IPS-20b (cell line): ENCODE data around the gene ST6GAL1.
"Not testable (repeated sequence)": the region's sequence is repeated elsewhere in the genome, so short reads cannot be mapped to it uniquely, and the experiment has no call there.

Experiments used
- H3K27ac ChIP-seq: one replicate; pipeline ENCODE4 v1.5.1; 2013; ENCODE audit warnings: low read length
- H3K27me3 ChIP-seq: 2 replicates; pipeline ENCODE4 v1.6.1; 2013; ENCODE audit warnings: mild to moderate bottlenecking, low read length, inconsistent platforms; ENCODE audit not compliant: insufficient read depth
- H3K36me3 ChIP-seq: 2 replicates; pipeline ENCODE4 v1.6.1; 2013; ENCODE audit warnings: low read depth, mild to moderate bottlenecking, inconsistent platforms, low read length, moderate library complexity; ENCODE audit not compliant: insufficient read depth
- H3K4me1 ChIP-seq: 2 replicates; pipeline ENCODE4 v1.6.1; 2013; ENCODE audit warnings: mild to moderate bottlenecking, control low read depth, inconsistent platforms, low read length, moderate library complexity; ENCODE audit not compliant: insufficient read depth
- H3K4me3 ChIP-seq: 2 replicates; pipeline ENCODE4 v1.5.1; 2013; ENCODE audit warnings: mild to moderate bottlenecking, low read length, inconsistent platforms
- H3K9ac ChIP-seq: 2 replicates; pipeline ENCODE4 v1.6.1; 2013; ENCODE audit warnings: low read depth, mild to moderate bottlenecking, inconsistent platforms, low read length, moderate library complexity
- H3K9me3 ChIP-seq: 2 replicates; pipeline ENCODE4 v1.6.1; 2013; ENCODE audit warnings: mild to moderate bottlenecking, low read depth, low read length, inconsistent platforms; ENCODE audit not compliant: insufficient read depth

The ST6GAL1 gene

GRCh38 chr3:187002915-187003314 lies 72.6 kb downstream of the ST6GAL1 start:
- Histone ChIP-seq H3K36me3 (peaks cover 31% of the 10 kb centered on the region), H3K27me3 (no peaks in the 10 kb centered on the region), H3K27ac (no peak overlapping the region)

GRCh38 chr3:187005827-187006481 lies 75.6 kb downstream of the ST6GAL1 start:
- Histone ChIP-seq H3K27me3 (no peaks in the 10 kb centered on the region), H3K36me3 (peaks cover 27% of the 10 kb centered on the region), H3K4me1 (0 out of 2 replicates have a peak, but pooled peaks cover 2% of the 10 kb centered on the region), H3K4me3 (no peak overlapping the region), H3K27ac (no peak overlapping the region), H3K9me3 (no peaks in the 10 kb centered on the region), H3K9ac (no peak overlapping the region)

More at GRCh38 chr3:187002915-187003314, 72.6 kb downstream of the ST6GAL1 start:
- H3K4me1 ChIP-seq: peaks cover 12% of the 10 kb centered on the region; the same call in 1 of the 2 replicates
- H3K4me3 ChIP-seq: no peak overlapping the region
- no peaks in the 10 kb centered on the region for H3K9me3 ChIP-seq
- no peak overlapping the region for H3K9ac ChIP-seq

- no peaks in the 10 kb centered on the region for H3K27me3 ChIP-seq
- H3K27ac ChIP-seq: no peak overlapping the region
- H3K9ac ChIP-seq: no peak overlapping the region
- 0 out of 2 replicates have a peak, but pooled peaks cover 2% of the 10 kb centered on the region for H3K4me1 ChIP-seq
- peaks cover 23% of the 10 kb centered on the region for H3K36me3 ChIP-seq
- no peaks in the 10 kb centered on the region for H3K9me3 ChIP-seq
- H3K4me3 ChIP-seq: no peak overlapping the region
Measured at GRCh38 chr3:187006864-187007630, 76.7 kb downstream of the ST6GAL1 start.

- not testable (repeated sequence) for H3K9ac ChIP-seq, H3K27ac ChIP-seq, H3K4me3 ChIP-seq, H3K9me3 ChIP-seq, H3K4me1 ChIP-seq, H3K27me3 ChIP-seq
- peaks cover 38% of the 10 kb centered on the region for H3K36me3 ChIP-seq
Measured at GRCh38 chr3:187010382-187010781, 80.1 kb downstream of the ST6GAL1 start.

GRCh38 chr3:187011915-187012314 lies 81.6 kb downstream of the ST6GAL1 start:
- H3K9ac ChIP-seq: no peak overlapping the region
- no peaks in the 10 kb centered on the region for H3K27me3 ChIP-seq
- H3K4me3 ChIP-seq: no peak overlapping the region
- H3K27ac ChIP-seq: no peak overlapping the region
- no peaks in the 10 kb centered on the region for H3K4me1 ChIP-seq
- peaks cover 34% of the 10 kb centered on the region for H3K36me3 ChIP-seq
- H3K9me3 ChIP-seq: no peaks in the 10 kb centered on the region

- no peaks in the 10 kb centered on the region for H3K27me3 ChIP-seq
- peaks cover 31% of the 10 kb centered on the region for H3K36me3 ChIP-seq
- H3K4me3 ChIP-seq: no peak overlapping the region
- no peaks in the 10 kb centered on the region for H3K4me1 ChIP-seq
- H3K9me3 ChIP-seq: no peaks in the 10 kb centered on the region
- peak overlapping the region; percentile 22 for H3K27ac ChIP-seq
- no peak overlapping the region for H3K9ac ChIP-seq
Measured at GRCh38 chr3:187012609-187013051, 82.3 kb downstream of the ST6GAL1 start.

- Histone ChIP-seq H3K36me3 (peaks cover 30% of the 10 kb centered on the region), H3K9ac (no peak overlapping the region), H3K27me3 (no peaks in the 10 kb centered on the region), H3K4me3 (no peak overlapping the region), H3K4me1 (no peaks in the 10 kb centered on the region), H3K27ac (no peak overlapping the region), H3K9me3 (no peaks in the 10 kb centered on the region)
Measured at GRCh38 chr3:187013159-187013716, 82.9 kb downstream of the ST6GAL1 start.

- Histone ChIP-seq H3K4me3 (no peak overlapping the region), H3K36me3 (peaks cover 30% of the 10 kb centered on the region), H3K9me3 (no peaks in the 10 kb centered on the region), H3K4me1 (no peaks in the 10 kb centered on the region), H3K27me3 (no peaks in the 10 kb centered on the region), H3K27ac (no peak overlapping the region), H3K9ac (no peak overlapping the region)
Measured at GRCh38 chr3:187014417-187014864, 84.1 kb downstream of the ST6GAL1 start.

- no peak overlapping the region for H3K27ac ChIP-seq
Measured at GRCh38 chr3:187015903-187016638, 85.7 kb downstream of the ST6GAL1 start.

GRCh38 chr3:187016639-187017345 lies 86.5 kb downstream of the ST6GAL1 start:
- H3K27ac ChIP-seq: no peak overlapping the region

More at GRCh38 chr3:187015903-187016638, 85.7 kb downstream of the ST6GAL1 start:
- Histone ChIP-seq H3K4me1 (no peaks in the 10 kb centered on the region), H3K4me3 (no peak overlapping the region), H3K36me3 (peaks cover 30% of the 10 kb centered on the region), H3K27me3 (no peaks in the 10 kb centered on the region), H3K9me3 (no peaks in the 10 kb centered on the region), H3K9ac (no peak overlapping the region)

More at GRCh38 chr3:187016639-187017345, 86.5 kb downstream of the ST6GAL1 start:
- H3K9me3 ChIP-seq: no peaks in the 10 kb centered on the region
- H3K4me3 ChIP-seq: no peak overlapping the region
- no peaks in the 10 kb centered on the region for H3K4me1 ChIP-seq
- H3K27me3 ChIP-seq: no peaks in the 10 kb centered on the region
- H3K36me3 ChIP-seq: peaks cover 30% of the 10 kb centered on the region
- no peak overlapping the region for H3K9ac ChIP-seq
